H1 (cell line): ENCODE results near the gene TACC2. TPM values are rescaled to one million over a fixed set of nuclear protein-coding genes. Genes with fewer than 3 reads are reported as not detected.

ENCODE experiments used
- CTCF ChIA-PET: fragments of 300-600 bp; sonication (Branson Sonifier 250); formaldehyde crosslinking; loops from one replicate; lab custom pipeline; 2021; ENCODE audit not compliant: partially characterized antibody; lab: Charles Lee
- POLR2A ChIA-PET: fragments of 300-600 bp; sonication (Branson Sonifier 250); formaldehyde crosslinking; loops from one replicate; lab custom pipeline; 2021; ENCODE audit warnings: inconsistent platforms; ENCODE audit not compliant: partially characterized antibody; lab: Charles Lee
- DNase-seq, 2 experiments: peaks; one replicate each; pipeline versions ENCODE4 v3.0.0 to v3.0.0-alpha.2; 2010 to 2022; ENCODE audit warnings: low spot score in 2 of 2, low read depth in 1 of 2, mixed read lengths in 1 of 2
- FAIRE-seq: peaks from 2 replicates; lab custom pipeline; 2011; peaks lifted over from hg19 to GRCh38; lab: Jason Lieb, UNC
- H2AFZ ChIP-seq: 2 replicates; pipeline ENCODE4 v1.8.1; 2012; ENCODE audit warnings: low read length, inconsistent platforms
- H2AK5ac ChIP-seq: 2 replicates; pipeline ENCODE4 v1.6.1; 2013; ENCODE audit warnings: low read depth, low read length
- H2BK120ac ChIP-seq: replicated peaks from 2 replicates; pipeline ENCODE3; 2013; ENCODE audit warnings: low read depth, low read length, inconsistent platforms
- H2BK12ac ChIP-seq: 2 replicates; pipeline ENCODE4 v1.6.1; 2013; ENCODE audit warnings: low read depth, low read length
- H2BK15ac ChIP-seq: 2 replicates; pipeline ENCODE4 v1.6.1; 2013; ENCODE audit warnings: low read length
- H2BK20ac ChIP-seq: 2 replicates; pipeline ENCODE4 v1.6.1; 2013; ENCODE audit warnings: low read length
- H2BK5ac ChIP-seq: 2 replicates; pipeline ENCODE4 v1.6.1; 2013; ENCODE audit warnings: low read depth, low read length
- H3K14ac ChIP-seq: 2 replicates; pipeline ENCODE4 v1.6.1; 2013; ENCODE audit warnings: inconsistent platforms; ENCODE audit not compliant: insufficient read length
- H3K18ac ChIP-seq: 2 replicates; pipeline ENCODE4 v1.6.1; 2013; ENCODE audit warnings: low read length; ENCODE audit errors: extremely low read depth
- H3K23ac ChIP-seq: 2 replicates; pipeline ENCODE4 v1.6.1; 2013; ENCODE audit warnings: inconsistent platforms; ENCODE audit not compliant: insufficient read length
- H3K23me2 ChIP-seq: 2 replicates; pipeline ENCODE4 v1.6.1; 2013; ENCODE audit warnings: low read depth, low read length
- H3K27ac ChIP-seq: 2 replicates; pipeline ENCODE4 v1.6.1; 2011; ENCODE audit warnings: low read depth, low read length, inconsistent platforms
- H3K27me3 ChIP-seq, 4 experiments: replicated peaks in 1 of 4; 1 replicate in 1 of 4; 2 replicates in 3 of 4; pipeline versions ENCODE4 v1.6.1 to v1.8.1; 2011 to 2013; ENCODE audit warnings: low read length in 3 of 4, mild to moderate bottlenecking in 3 of 4, inconsistent platforms in 2 of 4, mixed read lengths in 2 of 4, moderate library complexity in 1 of 4; ENCODE audit not compliant: control insufficient read depth in 3 of 4, insufficient read depth in 3 of 4; ENCODE audit errors: extremely low read depth in 1 of 4
- H3K36me3 ChIP-seq, 4 experiments: 2 replicates each; pipeline versions ENCODE4 v1.6.1 to v1.8.1; 2011 to 2013; ENCODE audit warnings: mild to moderate bottlenecking in 4 of 4, low read length in 3 of 4, moderate library complexity in 2 of 4, control low read depth in 1 of 4, inconsistent platforms in 1 of 4; ENCODE audit not compliant: insufficient read depth in 4 of 4, control insufficient read depth in 2 of 4
- H3K4ac ChIP-seq: replicated peaks from 2 replicates; pipeline ENCODE3; 2013; ENCODE audit warnings: low read length, low read depth, mixed read lengths, inconsistent platforms; ENCODE audit not compliant: insufficient read length
- H3K4me1 ChIP-seq, 4 experiments: replicated peaks in 1 of 4; 1 replicate in 1 of 4; 2 replicates in 3 of 4; pipeline versions ENCODE4 v1.6.1 to v1.8.1; 2011 to 2013; ENCODE audit warnings: low read length in 3 of 4, inconsistent platforms in 2 of 4, mixed read lengths in 1 of 4; ENCODE audit not compliant: insufficient read depth in 4 of 4, control insufficient read depth in 3 of 4
- H3K4me2 ChIP-seq, 2 experiments: 2 replicates each; pipeline versions ENCODE4 v1.6.1 to v1.8.1; 2011 to 2013; ENCODE audit warnings: low read depth in 2 of 2, low read length in 2 of 2, control low read depth in 1 of 2, inconsistent platforms in 1 of 2, mild to moderate bottlenecking in 1 of 2; ENCODE audit not compliant: insufficient read depth in 1 of 2
- H3K4me3 ChIP-seq, 4 experiments: fragments of 200-600, 300-600 bp in 1 of 4; sonication (generic), shearing (Covaris generic), sonication (Bioruptor Twin) in 1 of 4; 2 replicates each; pipeline versions ENCODE4 v1.5.1 to v1.8.1; 2011 to 2016; ENCODE audit warnings: low read length in 4 of 4, low read depth in 3 of 4, control low read depth in 2 of 4, inconsistent platforms in 2 of 4, mild to moderate bottlenecking in 2 of 4, mixed read lengths in 1 of 4, moderate library complexity in 1 of 4; ENCODE audit not compliant: insufficient read depth in 2 of 4; ENCODE audit errors: extremely low read depth in 1 of 4
- H3K56ac ChIP-seq: replicated peaks from 2 replicates; pipeline ENCODE3; 2013; ENCODE audit warnings: low read depth, mild to moderate bottlenecking, mixed read lengths, low read length, inconsistent platforms; ENCODE audit not compliant: insufficient read length
- H3K79me1 ChIP-seq: 2 replicates; pipeline ENCODE4 v1.6.1; 2013; ENCODE audit warnings: low read depth, low read length, control low read depth
- H3K79me2 ChIP-seq, 2 experiments: 2 replicates each; pipeline versions ENCODE4 v1.6.1 to v1.8.1; 2012 to 2013; ENCODE audit warnings: low read length in 2 of 2, mild to moderate bottlenecking in 2 of 2, inconsistent platforms in 1 of 2; ENCODE audit not compliant: insufficient read depth in 2 of 2, control insufficient read depth in 1 of 2
- H3K9ac ChIP-seq, 4 experiments: replicated peaks in 1 of 4; 1 replicate in 1 of 4; 2 replicates in 3 of 4; pipeline versions ENCODE4 v1.6.1 to v1.8.1; 2011 to 2013; ENCODE audit warnings: low read depth in 3 of 4, low read length in 3 of 4, control low read depth in 2 of 4, mild to moderate bottlenecking in 2 of 4, moderate library complexity in 2 of 4, inconsistent platforms in 1 of 4; ENCODE audit errors: extremely low read depth in 1 of 4
- H3K9me3 ChIP-seq, 2 experiments: 2 replicates each; pipeline versions ENCODE4 v1.6.1 to v1.8.1; 2012 to 2013; ENCODE audit warnings: mild to moderate bottlenecking in 2 of 2, moderate library complexity in 2 of 2, control low read depth in 1 of 2, inconsistent platforms in 1 of 2, low read depth in 1 of 2, low read length in 1 of 2, mixed read lengths in 1 of 2; ENCODE audit not compliant: insufficient read depth in 2 of 2
- H4K20me1 ChIP-seq, 2 experiments: replicated peaks in 1 of 2; 2 replicates each; pipeline versions ENCODE3 to v1.8.1; 2011 to 2013; ENCODE audit warnings: inconsistent platforms in 2 of 2, low read length in 2 of 2, mild to moderate bottlenecking in 1 of 2; ENCODE audit not compliant: insufficient read depth in 2 of 2, control insufficient read depth in 1 of 2
- H4K5ac ChIP-seq: 2 replicates; pipeline ENCODE4 v1.6.1; 2013; ENCODE audit warnings: low read length, low read depth, mixed read lengths, inconsistent platforms; ENCODE audit not compliant: insufficient read length
- H4K8ac ChIP-seq: 2 replicates; pipeline ENCODE4 v1.8.0; 2013; ENCODE audit warnings: mild to moderate bottlenecking, moderate library complexity, low read length, inconsistent platforms; ENCODE audit not compliant: insufficient read depth; ENCODE audit errors: extremely low read depth
- H4K91ac ChIP-seq: replicated peaks from 2 replicates; pipeline ENCODE3; 2013; ENCODE audit warnings: low read length, mixed read lengths, inconsistent platforms; ENCODE audit not compliant: insufficient read length
- ASH2L ChIP-seq: fragments of 200-600, 300-600 bp; sonication (generic); IDR thresholded peaks from one replicate; pipeline ENCODE4 v1.7.1; 2017; ENCODE audit warnings: low read length
- CHD1 ChIP-seq: IDR thresholded peaks from 2 replicates; pipeline ENCODE4 v1.6.1; 2012; ENCODE audit warnings: low read depth, low read length, improper control_type of control experiment
- EGR1 ChIP-seq: IDR thresholded peaks from 2 replicates; pipeline ENCODE4 v1.6.1; 2011; ENCODE audit warnings: low read depth, low read length, borderline replicate concordance
- EP300 ChIP-seq, 2 experiments: IDR thresholded peaks; 1 replicate in 1 of 2; 2 replicates in 1 of 2; pipeline ENCODE4 v1.6.1; 2011 to 2012; ENCODE audit warnings: low read depth in 2 of 2, low read length in 2 of 2, mild to moderate bottlenecking in 2 of 2, borderline replicate concordance in 1 of 2, inconsistent platforms in 1 of 2, moderate library complexity in 1 of 2
- GTF2F1 ChIP-seq: IDR thresholded peaks from 2 replicates; pipeline ENCODE4 v1.6.1; 2012; ENCODE audit warnings: low read depth, low read length, improper control_type of control experiment, borderline replicate concordance
- KDM1A ChIP-seq: fragments of 200-600, 300-600 bp; sonication (generic); IDR thresholded peaks from 2 replicates; pipeline ENCODE4 v1.7.1; 2016; ENCODE audit warnings: mild to moderate bottlenecking, low read length, borderline replicate concordance
- KDM5A ChIP-seq: fragments of 200-600 bp; IDR thresholded peaks from 2 replicates; pipeline ENCODE4 v1.7.1; 2012; ENCODE audit warnings: mild to moderate bottlenecking, low read length, inconsistent platforms, mixed read lengths
- PHF8 ChIP-seq: fragments of 200-600 bp; sonication (generic); conservative IDR thresholded peaks from 2 replicates; pipeline ENCODE4 v1.7.1; 2012; ENCODE audit warnings: low read depth, mild to moderate bottlenecking, inconsistent platforms, low read length, moderate library complexity
- POLR2A ChIP-seq, 2 experiments: IDR thresholded peaks; 1 replicate in 1 of 2; 2 replicates in 1 of 2; pipeline ENCODE4 v1.6.1; 2011; ENCODE audit warnings: low read depth in 2 of 2, low read length in 2 of 2, mild to moderate bottlenecking in 2 of 2; ENCODE audit errors: control extremely low read depth in 1 of 2
- SRF ChIP-seq: IDR thresholded peaks from 2 replicates; pipeline ENCODE4 v1.6.1; 2011; ENCODE audit warnings: mild to moderate bottlenecking, low read depth, low read length, moderate library complexity
- TAF1 ChIP-seq: IDR thresholded peaks from 2 replicates; pipeline ENCODE4 v1.6.1; 2011; ENCODE audit warnings: mild to moderate bottlenecking, low read depth, low read length
- TBP ChIP-seq: IDR thresholded peaks from 2 replicates; pipeline ENCODE4 v1.6.1; 2011; ENCODE audit warnings: low read depth, low read length, improper control_type of control experiment
- TEAD4 ChIP-seq: IDR thresholded peaks from 2 replicates; pipeline ENCODE4 v1.6.1; 2012; ENCODE audit warnings: low read depth, low read length, inconsistent platforms, mixed read lengths
- WGBS, 2 experiments: shearing (Covaris generic) in 1 of 2; methylation state at CpG; one replicate each; pipeline versions ENCODE4 v1.1.6 to v1.1.7; 2013 to 2015; ENCODE audit warnings: low lambda C conversion rate in 2 of 2, mixed read lengths in 2 of 2, inconsistent platforms in 1 of 2, low coverage in 1 of 2, missing lambda C conversion rate in 1 of 2; ENCODE audit not compliant: insufficient replicate concordance in 2 of 2, insufficient coverage in 1 of 2, insufficient read length in 1 of 2; ENCODE audit errors: extremely low coverage in 1 of 2, missing lambda C conversion rate in 1 of 2; 5-methylcytosine and 5-hydroxymethylcytosine counted together
- polyA plus RNA-seq, 7 experiments: library from polyadenylated mRNA; depleted of rRNA in 3 of 7; stranded (reverse) in 5 of 7; unstranded in 2 of 7; fragments of >200 nt in 5 of 7; fragments of 200-250 nt in 2 of 7; gene quantifications; 1 replicate in 5 of 7; 2 replicates in 1 of 7; 4 replicates in 1 of 7; pipeline versions ENCODE4 v1.2.1 to v1.2.3, GENCODE V29; 2011 to 2013; ENCODE audit warnings: missing spikeins in 2 of 7, mixed read lengths in 2 of 7
- total RNA-seq: library from RNA; stranded (reverse); fragmentation: NEBNext Ultra II Directional; extraction: Animal tissue kit (Norgen Biotek cat#: 25700); gene quantifications from 2 replicates; pipeline ENCODE4 v1.2.1, GENCODE V29; 2021
- TF ChIP-seq, protein P1 (sequence below): IDR thresholded peaks from 2 replicates; pipeline ENCODE4 v1.6.1; 2012; ENCODE audit warnings: low read length, inconsistent platforms

Gene TACC2
- total and polyA plus RNA-seq, 2 of the 8 experiments (the other 6 are each of a cell fraction or from before 2014, with no cell fraction given) = 21.2 to 46.6 TPM

DNA sequence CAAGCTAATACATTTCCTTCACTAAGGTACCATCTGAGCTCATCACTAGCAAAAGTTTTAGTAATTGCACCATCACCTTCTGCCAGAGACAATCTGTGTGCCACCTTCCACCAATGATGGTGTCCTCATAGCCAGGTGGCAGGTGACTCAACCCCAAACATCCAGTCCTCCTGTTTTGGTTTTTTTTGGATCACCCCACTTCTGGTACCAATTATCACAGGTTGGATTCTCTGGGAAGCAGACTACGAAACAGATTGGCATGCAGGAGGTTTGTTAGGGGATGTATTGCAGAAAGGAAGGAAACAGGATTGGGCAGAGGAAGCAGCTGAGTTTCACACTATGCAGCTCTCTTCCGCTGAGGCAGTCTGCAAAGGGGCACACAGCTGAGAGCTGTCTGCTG lies 4.5 kb upstream of the TACC2 start:
- 100% methylated on average over 2 of the region's 2 CpGs; no CpG with 5 or more reads in 1 of the 2 experiments for WGBS, 2 experiments
- H2BK20ac ChIP-seq = no peak overlapping the region
- no peaks in the 10 kb centered on the region for H4K20me1 ChIP-seq
- H4K5ac ChIP-seq = no peak overlapping the region
- H3K14ac ChIP-seq = no peak overlapping the region
- POLR2A ChIA-PET = interaction anchor here (4.4 kb wide), 1 partner anchor 10 kb away, joined by 18 read pairs; the partner anchor contains the start of gene NSMCE4A
- H2BK15ac ChIP-seq = no peak overlapping the region
- H3K79me2 ChIP-seq = no peaks in the 10 kb centered on the region
- no peak overlapping the region for H3K9ac ChIP-seq
- H2BK5ac ChIP-seq = no peak overlapping the region
- H3K23me2 ChIP-seq = no peaks in the 10 kb centered on the region; the same call in 1 of the 2 replicates
- no peak overlapping the region for H2BK120ac ChIP-seq
- no peak overlapping the region for H4K91ac ChIP-seq
- H3K4me1 ChIP-seq = no peaks in the 10 kb centered on the region
- no peaks in the 10 kb centered on the region for H3K79me1 ChIP-seq
- no peaks in the 10 kb centered on the region; a peak in 1 of 8 replicates for H3K36me3 ChIP-seq
- peaks cover 8 to 12% of the 10 kb centered on the region in 2 experiments for H3K9me3 ChIP-seq
- no peak overlapping the region for H3K18ac ChIP-seq
- no peak overlapping the region for H3K4me3 ChIP-seq
- no peak overlapping the region for H3K56ac ChIP-seq
- FAIRE-seq (no peak), DNase-seq (no peak)
- no peak overlapping the region for H3K4me2 ChIP-seq
- H2BK12ac ChIP-seq = no peak overlapping the region
- no peak overlapping the region for H2AFZ ChIP-seq
- H3K23ac ChIP-seq = no peak overlapping the region
- H3K27me3 ChIP-seq = no peaks in the 10 kb centered on the region
- no peak overlapping the region for H4K8ac ChIP-seq
- no peak overlapping the region for H3K27ac ChIP-seq
- H2AK5ac ChIP-seq = no peak overlapping the region
- no peak overlapping the region for H3K4ac ChIP-seq
- CTCF ChIA-PET = interaction anchor here (1.1 to 1.4 kb wide), 2 partner anchors 9 to 10 kb away, joined by 3 read pairs; partner anchors contain the start of gene NSMCE4A
- TF ChIP-seq EP300 (IDR thresholded peaks at IDR 0.05; ENCODE audit: borderline replicate concordance in 1 of 2, low read depth in 2 of 2, low read length in 2 of 2) (no peak), POLR2A (IDR thresholded peaks at IDR 0.05; ENCODE audit: control extremely low read depth in 1 of 2, low read depth in 2 of 2, low read length in 2 of 2) (no peak), EGR1 (no peak), SRF (no peak), GTF2F1 (no peak), TEAD4 (no peak), PHF8 (no peak), ASH2L (no peak), KDM5A (no peak), KDM1A (no peak), CHD1 (no peak), TAF1 (no peak), TBP (no peak)
- TF ChIP-seq, protein P1, sequence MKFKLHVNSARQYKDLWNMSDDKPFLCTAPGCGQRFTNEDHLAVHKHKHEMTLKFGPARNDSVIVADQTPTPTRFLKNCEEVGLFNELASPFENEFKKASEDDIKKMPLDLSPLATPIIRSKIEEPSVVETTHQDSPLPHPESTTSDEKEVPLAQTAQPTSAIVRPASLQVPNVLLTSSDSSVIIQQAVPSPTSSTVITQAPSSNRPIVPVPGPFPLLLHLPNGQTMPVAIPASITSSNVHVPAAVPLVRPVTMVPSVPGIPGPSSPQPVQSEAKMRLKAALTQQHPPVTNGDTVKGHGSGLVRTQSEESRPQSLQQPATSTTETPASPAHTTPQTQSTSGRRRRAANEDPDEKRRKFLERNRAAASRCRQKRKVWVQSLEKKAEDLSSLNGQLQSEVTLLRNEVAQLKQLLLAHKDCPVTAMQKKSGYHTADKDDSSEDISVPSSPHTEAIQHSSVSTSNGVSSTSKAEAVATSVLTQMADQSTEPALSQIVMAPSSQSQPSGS = no peak
